Stimulated activated CD8-positive, alpha-beta memory T cell treated with anti-CD3 and anti-CD28 coated beads, Interleukin-4, amount 100 ng/mL, for 48 hours (primary cell): ENCODE data around the gene SPDYC.
"Not testable (repeated sequence)": the region's sequence is repeated elsewhere in the genome, so short reads cannot be mapped to it uniquely, and the experiment has no call there.

Experiments used
- DNase-seq: peaks from one replicate; pipeline ENCODE4 v3.0.0-alpha.2; 2020

SPDYC gene

GRCh38 chr11:65134240-65134951, 35.6 kb upstream of the SPDYC start, which contains the start of gene SYVN1:
SYVN1 (minus strand) TSS chr11:65134519; CDS start chr11:65133601, 918 bp downstream.
- DNase-seq = peak; percentile 94

GRCh38 chr11:65134952-65135632, 34.9 kb upstream of the SPDYC start:
- DNase-seq = peak; percentile 83

- no peak for DNase-seq
Observed at GRCh38 chr11:65135633-65136145, 34.3 kb upstream of the SPDYC start.

GRCh38 chr11:65136515-65137096, 33.4 kb upstream of the SPDYC start:
- DNase-seq = no peak

- no peak for DNase-seq
Observed at GRCh38 chr11:65141896-65142494, 28.0 kb upstream of the SPDYC start.

GRCh38 chr11:65147352-65148075, 22.5 kb upstream of the SPDYC start:
- no peak for DNase-seq

- no peak for DNase-seq
Observed at GRCh38 chr11:65148657-65149056, 21.4 kb upstream of the SPDYC start.

GRCh38 chr11:65150131-65150508, 19.9 kb upstream of the SPDYC start:
- not testable (repeated sequence) for DNase-seq

- peak; percentile 60 for DNase-seq
Observed at GRCh38 chr11:65150509-65151299, 19.3 kb upstream of the SPDYC start.

GRCh38 chr11:65151331-65151899, 18.6 kb upstream of the SPDYC start:
- DNase-seq = no peak

- DNase-seq = no peak
Observed at GRCh38 chr11:65152122-65152521, 17.9 kb upstream of the SPDYC start.

- no peak for DNase-seq
Observed at GRCh38 chr11:65156256-65156655, 13.8 kb upstream of the SPDYC start.

GRCh38 chr11:65156926-65157325, 13.1 kb upstream of the SPDYC start:
- DNase-seq = no peak

- no peak for DNase-seq
Observed at GRCh38 chr11:65157336-65157735, 12.7 kb upstream of the SPDYC start.

- no peak for DNase-seq
Observed at GRCh38 chr11:65159012-65159411, 11.0 kb upstream of the SPDYC start.

- DNase-seq = no peak
Observed at GRCh38 chr11:65160643-65161042, 9.4 kb upstream of the SPDYC start.

GRCh38 chr11:65163684-65164083, 6.3 kb upstream of the SPDYC start:
- no peak for DNase-seq

GRCh38 chr11:65165410-65166317, 4.4 kb upstream of the SPDYC start:
- no peak for DNase-seq

GRCh38 chr11:65166893-65167292, 3.1 kb upstream of the SPDYC start:
- DNase-seq = no peak

- DNase-seq = no peak
Observed at GRCh38 chr11:65167656-65168055, 2.4 kb upstream of the SPDYC start.
